Testis (tissue), 3 donors: ENCODE results near the gene OCA2. TPM values are rescaled to one million over a fixed set of nuclear protein-coding genes. Genes with fewer than 3 reads are reported as not detected.

Experiments used
- DNase-seq: peaks from one replicate; pipeline ENCODE4 v3.0.0-alpha.2; 2019
- H3K27ac ChIP-seq, 2 donors: fragments of 200-600 bp; sonication (generic); one replicate each; pipeline ENCODE4 v1.5.1; 2019
- H3K27me3 ChIP-seq: fragments of 200-600 bp; sonication (generic); one replicate; pipeline ENCODE4 v1.5.1; 2019
- H3K36me3 ChIP-seq: fragments of 200-600 bp; sonication (generic); one replicate; pipeline ENCODE4 v1.5.1; 2017; ENCODE audit warnings: low read depth; ENCODE audit errors: missing control alignments
- H3K4me1 ChIP-seq: fragments of 200-600 bp; sonication (generic); one replicate; pipeline ENCODE4 v1.5.1; 2019
- H3K4me3 ChIP-seq, 2 donors: fragments of 200-600 bp; sonication (generic); one replicate each; pipeline ENCODE4 v1.5.1; 2017 to 2019
- H3K9me3 ChIP-seq: fragments of 200-600 bp; sonication (generic); one replicate; pipeline ENCODE4 v1.5.1; 2017
- POLR2A ChIP-seq: fragments of 450-650 bp; IDR thresholded peaks from one replicate; pipeline ENCODE4 v1.6.1; 2017; ENCODE audit warnings: antibody characterized with exemption, mild to moderate bottlenecking, moderate library complexity
- WGBS, 2 donors: methylation state at CpG; one replicate each; pipeline ENCODE4 v1.1.5; 2018; 5-methylcytosine and 5-hydroxymethylcytosine counted together
- intact Hi-C: fragments of 100-400 bp; cut with DNase I; formaldehyde crosslinking; loops from one replicate; pipeline ENCODE4 v1.15.1; 2023; ENCODE audit warnings: low total_unique reads
- polyA plus RNA-seq: library from polyadenylated mRNA; stranded (reverse); fragments of 350-450 nt; fragmentation: Illumina TruSeq; extraction: RNeasy Lipid Tissue Mini Kit (QIAGEN cat#74804); gene quantifications from one replicate; pipeline ENCODE4 v1.2.3, GENCODE V29; 2014; ENCODE audit warnings: low read depth, low replicate concordance; ENCODE audit not compliant: insufficient read depth
- total RNA-seq, 2 donors: library from RNA; depleted of rRNA; stranded (reverse); fragments of >200 nt; gene quantifications; one replicate each; pipeline ENCODE4 v1.2.3, GENCODE V29; 2016
- TF ChIP-seq, protein P1 (sequence below), 3 experiments: fragments of 450-650 bp in 2 of 3; fragments of 200-600 bp in 1 of 3; sonication (generic) in 1 of 3; IDR thresholded peaks; one replicate each; pipeline ENCODE4 v1.5.1; 2016 to 2019; ENCODE audit warnings: antibody characterized with exemption in 3 of 3, mild to moderate bottlenecking in 2 of 3, moderate library complexity in 1 of 3

Gene OCA2
- total and polyA plus RNA-seq, 3 donors from 2014 or later: 2.6 to 7.2 (median 4.5) TPM

DNA sequence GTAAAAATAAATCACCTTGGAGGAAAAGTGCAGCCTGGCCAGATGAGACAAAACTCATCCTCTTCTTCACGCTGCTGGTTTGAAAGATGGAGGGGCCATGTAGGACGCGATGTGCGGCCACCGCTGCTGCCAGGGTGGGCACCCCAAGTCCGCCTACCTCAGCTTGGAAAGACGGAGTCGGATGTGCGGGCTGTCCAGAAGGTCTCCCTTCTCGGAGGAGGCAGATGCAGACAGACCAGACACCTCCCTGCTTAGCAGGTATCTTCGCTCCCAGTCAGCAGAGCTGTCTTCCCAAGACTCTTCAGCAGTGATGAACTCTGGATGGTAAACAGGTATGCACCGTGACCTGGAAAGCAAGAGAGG is 71.4 kb downstream of the OCA2 start:
- 46 to 65% methylated on average over 6 to 12 of the region's 12 CpGs for WGBS, 2 donors
- intact Hi-C loops: no loop called here
- Histone ChIP-seq H3K27me3 (no peaks in the 10 kb centered on the region), H3K9me3 (no peaks in the 10 kb centered on the region), H3K4me3 (peak overlapping the region in 1 of 2 donors; percentile 40), H3K4me1 (no peaks in the 10 kb centered on the region), H3K27ac (no peak overlapping the region), H3K36me3 (no peaks in the 10 kb centered on the region)
- TF ChIP-seq, protein P1, sequence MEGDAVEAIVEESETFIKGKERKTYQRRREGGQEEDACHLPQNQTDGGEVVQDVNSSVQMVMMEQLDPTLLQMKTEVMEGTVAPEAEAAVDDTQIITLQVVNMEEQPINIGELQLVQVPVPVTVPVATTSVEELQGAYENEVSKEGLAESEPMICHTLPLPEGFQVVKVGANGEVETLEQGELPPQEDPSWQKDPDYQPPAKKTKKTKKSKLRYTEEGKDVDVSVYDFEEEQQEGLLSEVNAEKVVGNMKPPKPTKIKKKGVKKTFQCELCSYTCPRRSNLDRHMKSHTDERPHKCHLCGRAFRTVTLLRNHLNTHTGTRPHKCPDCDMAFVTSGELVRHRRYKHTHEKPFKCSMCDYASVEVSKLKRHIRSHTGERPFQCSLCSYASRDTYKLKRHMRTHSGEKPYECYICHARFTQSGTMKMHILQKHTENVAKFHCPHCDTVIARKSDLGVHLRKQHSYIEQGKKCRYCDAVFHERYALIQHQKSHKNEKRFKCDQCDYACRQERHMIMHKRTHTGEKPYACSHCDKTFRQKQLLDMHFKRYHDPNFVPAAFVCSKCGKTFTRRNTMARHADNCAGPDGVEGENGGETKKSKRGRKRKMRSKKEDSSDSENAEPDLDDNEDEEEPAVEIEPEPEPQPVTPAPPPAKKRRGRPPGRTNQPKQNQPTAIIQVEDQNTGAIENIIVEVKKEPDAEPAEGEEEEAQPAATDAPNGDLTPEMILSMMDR (IDR thresholded peaks at IDR 0.05): no peak
- TF ChIP-seq POLR2A: no peak
- no peak for DNase-seq

DNA sequence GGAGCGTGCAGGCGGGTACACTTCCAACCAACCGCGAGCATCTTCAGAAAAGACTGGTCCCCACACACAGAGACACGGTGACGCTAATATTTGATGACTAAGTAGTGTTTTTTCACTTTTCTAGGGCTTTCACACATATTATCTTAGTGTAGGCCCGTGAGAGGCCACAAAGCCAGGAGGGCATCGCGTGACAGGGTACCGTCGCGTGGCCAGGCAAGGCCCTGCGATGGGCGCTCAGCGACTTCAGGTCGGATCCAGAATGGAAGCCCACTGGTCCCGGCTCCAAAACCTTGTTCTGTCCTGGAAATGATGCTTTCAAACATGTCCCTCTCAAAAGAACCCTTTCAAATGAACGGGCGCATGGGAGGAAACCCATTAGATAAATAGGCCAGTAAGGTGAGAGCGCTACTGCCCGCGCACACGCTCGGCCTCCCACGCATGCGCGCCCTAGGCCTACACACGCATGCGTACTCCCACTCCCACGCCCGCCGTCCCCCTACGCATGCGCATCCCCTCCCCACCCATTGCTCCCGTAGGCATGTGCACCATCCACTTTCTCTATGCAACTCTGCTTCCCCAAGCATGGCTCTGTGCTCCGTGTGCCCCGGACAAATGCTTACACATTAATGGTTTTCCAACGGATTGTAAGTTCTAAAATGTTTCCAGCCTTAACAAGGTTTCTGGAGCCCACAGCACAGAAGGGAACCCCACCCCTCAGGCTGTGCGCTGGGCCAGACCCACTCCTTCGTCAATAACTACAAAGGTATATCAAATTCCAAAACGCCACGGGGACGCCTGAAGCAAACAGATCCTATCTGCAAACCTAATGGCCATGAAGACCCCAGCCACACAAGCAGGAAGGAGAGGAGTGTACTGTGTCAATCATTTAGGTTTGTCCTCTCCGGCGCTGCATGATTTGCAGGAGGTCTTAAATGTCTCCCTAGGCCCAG is 72.1 kb downstream of the OCA2 start:
- intact Hi-C loops: no loop called here
- H3K27ac ChIP-seq: no peak overlapping the region
- WGBS, 2 donors: 61 to 75% methylated on average over 42 to 45 of the region's 45 CpGs
- TF ChIP-seq, protein P1 (IDR thresholded peaks at IDR 0.05): no peak
- no peak for TF ChIP-seq POLR2A
- DNase-seq: peak; percentile 64
- no peaks in the 10 kb centered on the region for H3K36me3 ChIP-seq
- peaks cover 2% of the 10 kb centered on the region for H3K4me1 ChIP-seq
- no peaks in the 10 kb centered on the region for H3K9me3 ChIP-seq
- H3K4me3 ChIP-seq: peak overlapping the region; percentile 27 to 40
- no peaks in the 10 kb centered on the region for H3K27me3 ChIP-seq

DNA sequence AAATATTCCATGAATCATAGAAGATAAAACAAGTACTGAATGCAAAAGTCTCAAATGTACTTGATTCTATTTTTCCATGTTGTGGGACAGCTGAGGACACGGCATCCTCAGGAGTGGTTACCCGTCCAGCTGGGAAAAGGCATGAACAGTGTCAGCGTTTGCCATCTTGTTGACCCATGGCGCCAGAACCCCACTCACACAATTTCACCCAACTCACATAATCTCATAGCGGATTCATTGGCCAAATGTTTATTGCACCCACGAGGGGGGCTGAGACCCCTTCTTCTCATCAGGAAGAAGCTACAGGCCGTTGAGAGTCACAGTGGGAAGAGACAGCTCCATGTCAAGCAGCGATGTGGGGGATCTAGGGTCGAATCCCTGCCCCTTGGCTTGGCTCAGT is 72.9 kb downstream of the OCA2 start:
- 60 to 81% methylated on average over 9 of the region's 9 CpGs for WGBS, 2 donors
- intact Hi-C loops: no loop called here
- H3K9me3 ChIP-seq: no peaks in the 10 kb centered on the region
- H3K4me3 ChIP-seq: peak overlapping the region; percentile 27 to 40
- H3K27ac ChIP-seq: no peak overlapping the region
- H3K36me3 ChIP-seq: no peaks in the 10 kb centered on the region
- no peaks in the 10 kb centered on the region for H3K27me3 ChIP-seq
- TF ChIP-seq, protein P1 (IDR thresholded peaks at IDR 0.05): no peak
- TF ChIP-seq POLR2A: no peak
- peaks cover 11% of the 10 kb centered on the region for H3K4me1 ChIP-seq
- DNase-seq: no peak

DNA sequence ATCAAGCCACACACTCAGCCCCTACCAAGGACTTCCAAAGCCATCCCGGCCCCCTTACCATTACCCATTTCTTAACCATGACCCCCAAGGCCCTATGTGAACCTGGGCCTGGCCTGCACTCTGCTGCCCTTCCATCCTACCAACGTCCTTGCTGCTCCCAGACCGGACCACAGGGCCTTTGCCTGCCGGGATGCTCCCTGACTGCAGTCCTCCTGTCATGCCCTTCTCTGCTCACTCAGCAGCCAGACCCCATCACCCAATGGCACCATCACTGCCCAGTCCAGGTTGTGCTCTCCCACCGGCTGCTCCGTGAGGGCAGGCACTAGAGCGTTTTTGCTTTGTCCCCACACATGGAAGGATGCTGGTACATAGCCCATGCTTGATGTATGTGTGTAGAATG is 73.7 kb downstream of the OCA2 start:
- H3K27ac ChIP-seq: no peak overlapping the region
- H3K9me3 ChIP-seq: no peaks in the 10 kb centered on the region
- no peak overlapping the region for H3K4me3 ChIP-seq
- H3K4me1 ChIP-seq: peaks cover 15% of the 10 kb centered on the region
- TF ChIP-seq POLR2A: no peak
- TF ChIP-seq, protein P1 (IDR thresholded peaks at IDR 0.05): no peak
- intact Hi-C loops: no loop called here
- H3K36me3 ChIP-seq: no peaks in the 10 kb centered on the region
- no peak for DNase-seq
- H3K27me3 ChIP-seq: no peaks in the 10 kb centered on the region
- WGBS, 2 donors: 93 to 99% methylated on average over 7 of the region's 7 CpGs

DNA sequence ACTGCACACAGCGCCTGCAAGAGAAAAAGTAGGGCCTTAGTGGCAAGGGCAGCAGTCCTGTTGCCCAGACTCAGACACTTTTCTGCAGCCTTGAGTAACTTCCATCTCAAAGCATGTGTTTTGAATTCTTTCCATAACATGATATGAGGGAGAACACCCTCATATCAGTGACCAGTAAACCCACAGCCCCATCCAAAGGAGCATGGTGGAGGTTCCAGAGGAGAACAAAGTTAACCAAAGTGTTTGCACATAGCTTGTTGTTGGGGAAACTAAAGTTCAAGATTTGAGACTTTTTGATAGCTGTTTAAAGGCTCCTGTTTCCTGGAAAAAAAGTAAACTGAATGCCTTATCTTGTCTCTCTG is 74.2 kb downstream of the OCA2 start:
- Histone ChIP-seq H3K4me3 (no peak overlapping the region), H3K27me3 (no peaks in the 10 kb centered on the region), H3K9me3 (no peaks in the 10 kb centered on the region), H3K36me3 (no peaks in the 10 kb centered on the region), H3K4me1 (peaks cover 15% of the 10 kb centered on the region), H3K27ac (no peak overlapping the region)
- TF ChIP-seq, protein P1 (IDR thresholded peaks at IDR 0.05): no peak
- no peak for TF ChIP-seq POLR2A
- intact Hi-C loops: no loop called here
- DNase-seq: no peak
- WGBS, 2 donors: 100% methylated on average over 1 of the region's 1 CpG
